ENCODE results near the gene PPP6R3.
"Not testable (repeated sequence)": the region's sequence is repeated elsewhere in the genome, so short reads cannot be mapped to it uniquely, and the experiment has no call there.

The PPP6R3 gene

DNA sequence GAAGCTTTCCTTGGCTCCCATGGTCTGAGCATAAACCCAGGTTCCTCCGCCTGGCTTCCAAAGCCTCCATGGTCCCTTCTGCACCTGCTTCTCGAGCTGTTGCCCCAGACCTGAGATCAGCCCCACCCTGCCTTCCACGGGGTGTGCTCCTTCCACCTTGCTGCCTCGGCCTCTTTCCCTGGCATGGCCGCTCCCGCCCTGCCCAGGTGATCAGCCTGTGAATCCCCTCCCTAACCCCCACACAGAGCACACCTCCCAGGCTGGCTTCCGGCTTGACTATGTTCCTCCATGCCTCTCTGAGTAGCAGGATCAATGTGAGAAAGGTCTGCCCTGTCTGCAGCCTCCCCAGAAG lies 2.7 kb upstream of the PPP6R3 start:
- DNase-seq (ENCODE audit: low spot score), result no peak

DNA sequence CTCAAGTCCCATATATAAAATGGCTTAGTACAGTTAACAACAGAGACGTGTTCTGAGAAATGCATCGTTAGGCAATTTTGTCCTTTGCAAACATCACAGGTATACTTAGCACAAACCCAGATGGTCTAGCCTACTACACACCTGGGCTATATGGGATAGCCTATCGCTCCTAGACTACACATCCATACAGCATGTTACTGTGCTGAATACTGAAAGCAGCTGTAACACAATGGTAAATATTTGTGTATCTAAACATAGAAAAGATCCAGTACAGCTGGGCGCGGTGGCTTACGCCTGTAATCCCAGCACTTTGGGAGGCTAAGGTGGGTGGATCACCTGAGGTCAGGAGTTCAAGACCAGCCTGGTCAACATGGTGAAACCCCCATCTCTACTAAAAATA lies 2.2 kb upstream of the PPP6R3 start:
- DNase-seq (ENCODE audit: low spot score), result not testable (repeated sequence)

DNA sequence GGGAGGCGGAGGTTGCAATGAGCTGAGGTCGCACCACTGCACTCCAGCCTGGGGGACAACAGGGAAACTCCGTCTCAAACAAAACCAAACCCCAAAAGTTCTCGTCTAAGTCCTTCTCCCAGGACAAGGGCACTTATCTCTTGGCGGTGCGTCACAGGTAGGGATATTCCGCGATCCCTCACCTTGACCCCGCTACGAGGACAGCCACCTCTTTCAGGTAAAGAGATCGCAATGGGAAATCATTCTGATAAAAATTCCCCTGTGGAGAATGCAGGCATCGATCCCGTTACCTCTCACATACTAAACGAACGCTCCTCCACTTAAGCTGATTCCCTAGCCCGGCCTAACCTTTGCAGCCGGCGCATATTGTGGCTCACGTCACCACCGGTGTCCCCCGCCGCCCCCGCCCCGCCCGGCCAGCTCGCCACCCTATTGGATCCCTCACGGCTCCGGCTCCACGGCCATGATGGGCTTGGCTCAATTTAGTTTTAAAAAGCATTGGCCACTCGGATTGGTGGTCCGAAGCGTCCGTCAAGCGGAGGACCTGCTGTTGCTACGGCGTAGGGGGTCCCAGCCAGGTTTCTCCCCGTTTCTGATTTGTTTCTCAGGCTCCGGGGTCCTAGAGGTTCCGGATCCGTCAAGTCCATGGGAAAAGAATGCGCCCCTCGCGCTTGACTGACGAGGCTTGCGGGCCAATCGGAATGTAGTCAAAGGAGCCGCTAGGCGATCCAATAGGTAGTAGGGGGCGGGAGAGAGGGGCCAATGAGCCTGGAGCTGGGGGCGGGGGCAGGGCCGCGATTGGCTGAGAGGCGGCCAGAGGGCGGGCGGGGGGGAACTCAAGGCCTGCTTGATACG lies 439 bp upstream of the PPP6R3 start:
- peak; percentile 100 for DNase-seq (ENCODE audit: low spot score)

DNA sequence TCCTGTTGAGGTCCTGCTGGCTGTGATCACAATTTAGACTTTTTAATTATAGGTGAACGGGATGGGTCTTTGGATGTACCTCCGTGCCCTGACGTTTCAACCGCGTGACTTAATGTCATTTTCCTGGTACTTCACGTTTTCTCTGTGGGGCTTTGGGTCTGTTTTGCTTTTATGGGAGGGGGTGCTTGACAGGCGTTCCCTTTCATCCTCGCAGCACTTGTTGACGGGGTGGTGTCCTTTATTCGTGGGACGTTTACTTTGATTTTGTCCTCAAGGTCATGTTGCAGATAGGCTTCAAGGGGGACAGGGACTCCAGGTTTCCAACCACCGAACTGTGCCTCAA lies 994 bp downstream of the PPP6R3 start:
- DNase-seq (ENCODE audit: low spot score), result no peak

DNA sequence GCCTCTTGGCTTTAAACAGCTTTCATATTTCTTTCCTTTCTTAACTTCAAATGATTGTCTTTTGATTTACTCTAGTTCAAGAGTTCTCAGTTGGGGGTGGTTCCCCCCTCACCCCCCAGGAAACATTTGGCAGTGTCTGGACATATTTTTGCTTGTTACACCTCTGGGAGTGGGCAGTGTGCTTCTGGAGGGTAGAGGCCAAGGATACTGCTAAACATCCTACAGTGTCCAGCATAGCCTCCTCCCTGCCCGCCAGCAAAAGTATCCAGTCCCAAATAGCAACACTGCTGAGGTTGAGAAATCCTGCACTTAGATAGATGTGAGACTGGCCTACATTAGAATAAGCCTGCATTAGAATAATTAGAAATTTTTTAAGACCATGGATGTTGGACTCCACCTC lies 3.2 kb downstream of the PPP6R3 start:
- no peak for DNase-seq (ENCODE audit: low spot score)

DNA sequence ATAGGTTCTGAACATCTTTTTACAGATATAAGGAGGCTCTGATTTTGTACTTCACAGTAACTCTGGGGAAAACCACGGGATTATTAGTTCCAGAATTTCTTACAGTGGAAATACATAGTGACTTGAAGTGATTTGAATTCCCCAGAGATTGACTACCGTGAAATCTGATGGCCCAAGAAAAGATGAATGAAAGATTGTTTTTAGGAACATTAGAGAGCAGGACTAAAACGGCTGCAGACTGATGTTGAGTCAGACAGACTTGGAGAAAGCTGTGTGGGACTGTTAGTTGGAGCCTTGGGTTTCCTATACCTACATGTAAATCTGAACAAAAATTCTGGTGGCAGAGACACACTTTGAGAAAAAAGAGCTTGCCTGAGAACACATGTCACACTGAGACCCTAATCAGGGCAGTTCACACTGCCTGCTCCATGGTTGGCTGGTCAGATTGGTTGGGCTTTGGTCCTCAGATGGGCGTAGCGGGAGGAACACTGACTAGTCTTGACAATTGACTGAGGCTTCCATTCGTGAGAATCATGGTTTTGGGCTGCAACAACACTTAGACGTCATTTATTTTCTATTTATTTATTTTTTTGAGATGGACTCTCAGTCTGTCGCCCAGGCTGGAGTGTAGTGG lies 6.8 kb downstream of the PPP6R3 start:
- DNase-seq (ENCODE audit: low spot score), result no peak

DNA sequence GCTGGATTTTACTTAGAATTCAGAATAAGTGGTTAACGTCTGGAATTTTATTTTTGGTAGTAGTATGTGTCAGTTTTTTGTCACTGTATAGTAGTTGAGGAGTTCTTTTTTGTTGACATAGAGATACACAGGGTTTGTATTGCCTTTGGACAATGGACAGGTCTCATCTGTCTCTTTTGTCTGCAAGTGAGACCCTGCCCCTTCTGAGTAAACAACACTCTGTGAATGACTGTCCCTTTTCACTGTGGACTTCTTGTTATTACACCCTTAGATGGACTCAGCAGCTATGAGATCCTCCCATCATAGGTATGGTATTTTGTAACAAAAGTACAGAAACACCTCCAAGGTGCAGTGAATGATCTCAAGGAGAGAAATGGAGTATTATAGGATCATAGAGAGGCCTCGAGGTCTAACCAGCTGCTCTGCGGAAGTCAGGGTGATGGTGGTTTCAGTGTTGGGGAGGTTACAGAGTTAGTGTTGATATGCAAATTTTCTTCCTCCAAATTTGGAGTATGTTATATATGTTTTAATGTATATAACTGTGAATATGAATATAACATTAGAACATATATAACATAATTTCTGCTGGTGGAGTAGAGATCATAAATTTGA lies 7.8 kb downstream of the PPP6R3 start:
- DNase-seq (ENCODE audit: low spot score), result no peak

DNA sequence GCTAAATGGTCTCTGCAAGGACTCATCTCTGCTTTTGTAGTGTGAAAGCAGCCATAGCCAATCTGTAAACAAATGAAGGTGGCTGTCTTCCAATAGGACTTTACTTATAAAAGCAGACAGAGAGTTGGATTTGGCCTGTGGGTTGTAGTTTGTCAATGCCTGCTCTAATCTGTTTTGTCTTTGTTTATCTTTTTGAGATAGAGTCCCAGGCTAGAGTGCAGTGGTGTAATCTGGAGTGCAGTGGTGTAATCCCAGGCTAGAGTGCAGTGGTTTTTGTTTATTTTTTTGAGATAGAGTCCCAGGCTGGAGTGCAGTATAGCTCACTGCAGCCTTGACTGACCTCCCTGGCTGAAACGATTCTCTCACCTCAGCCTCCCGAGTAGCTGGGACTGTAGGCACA lies 8.6 kb downstream of the PPP6R3 start:
- no peak for DNase-seq (ENCODE audit: low spot score)

DNA sequence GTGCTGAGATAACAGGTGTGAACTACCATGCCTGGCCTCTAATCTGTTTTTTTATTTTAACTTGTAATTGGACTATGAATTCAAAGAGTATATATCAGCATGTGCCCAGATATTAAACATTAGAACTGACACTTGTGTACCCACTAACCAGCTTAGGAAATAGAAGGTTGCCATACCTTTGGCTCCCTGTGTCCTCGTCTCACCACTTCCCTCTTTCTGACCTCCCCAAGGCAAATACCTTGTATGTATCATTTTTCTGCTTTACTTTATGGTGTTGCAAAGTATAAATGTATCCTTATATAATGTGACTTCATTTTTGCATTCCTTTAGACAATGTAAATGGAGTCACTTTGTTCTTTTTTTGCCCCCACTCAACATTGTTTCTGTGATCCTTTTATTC lies 9.1 kb downstream of the PPP6R3 start:
- no peak for DNase-seq (ENCODE audit: low spot score)

DNA sequence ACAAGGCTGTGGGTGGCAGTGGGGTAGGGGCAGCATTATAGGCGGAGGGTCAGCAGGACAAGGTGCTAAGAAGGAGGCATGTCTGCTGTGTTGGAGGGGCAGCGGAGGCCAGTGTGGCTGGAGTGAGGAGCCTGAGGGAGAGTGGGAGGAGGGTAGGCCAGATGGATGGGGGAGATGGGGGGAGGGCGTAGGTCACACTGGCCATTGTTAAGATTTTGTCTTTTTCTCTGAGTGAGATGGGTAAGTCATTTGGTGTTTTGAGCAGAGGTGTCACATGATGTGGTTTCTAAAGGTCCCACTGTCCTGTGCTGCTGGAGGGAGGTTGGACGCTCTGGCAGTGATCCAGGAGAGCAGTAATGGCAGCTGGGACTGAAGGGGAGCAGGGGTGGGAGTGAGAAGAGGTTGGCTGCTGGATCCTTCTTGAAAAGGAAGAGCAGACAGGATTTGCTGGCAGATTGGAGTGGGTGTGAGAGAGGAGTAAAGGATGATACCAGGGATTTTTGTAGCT lies 9.8 kb downstream of the PPP6R3 start:
- no peak for DNase-seq (ENCODE audit: low spot score)

DNA sequence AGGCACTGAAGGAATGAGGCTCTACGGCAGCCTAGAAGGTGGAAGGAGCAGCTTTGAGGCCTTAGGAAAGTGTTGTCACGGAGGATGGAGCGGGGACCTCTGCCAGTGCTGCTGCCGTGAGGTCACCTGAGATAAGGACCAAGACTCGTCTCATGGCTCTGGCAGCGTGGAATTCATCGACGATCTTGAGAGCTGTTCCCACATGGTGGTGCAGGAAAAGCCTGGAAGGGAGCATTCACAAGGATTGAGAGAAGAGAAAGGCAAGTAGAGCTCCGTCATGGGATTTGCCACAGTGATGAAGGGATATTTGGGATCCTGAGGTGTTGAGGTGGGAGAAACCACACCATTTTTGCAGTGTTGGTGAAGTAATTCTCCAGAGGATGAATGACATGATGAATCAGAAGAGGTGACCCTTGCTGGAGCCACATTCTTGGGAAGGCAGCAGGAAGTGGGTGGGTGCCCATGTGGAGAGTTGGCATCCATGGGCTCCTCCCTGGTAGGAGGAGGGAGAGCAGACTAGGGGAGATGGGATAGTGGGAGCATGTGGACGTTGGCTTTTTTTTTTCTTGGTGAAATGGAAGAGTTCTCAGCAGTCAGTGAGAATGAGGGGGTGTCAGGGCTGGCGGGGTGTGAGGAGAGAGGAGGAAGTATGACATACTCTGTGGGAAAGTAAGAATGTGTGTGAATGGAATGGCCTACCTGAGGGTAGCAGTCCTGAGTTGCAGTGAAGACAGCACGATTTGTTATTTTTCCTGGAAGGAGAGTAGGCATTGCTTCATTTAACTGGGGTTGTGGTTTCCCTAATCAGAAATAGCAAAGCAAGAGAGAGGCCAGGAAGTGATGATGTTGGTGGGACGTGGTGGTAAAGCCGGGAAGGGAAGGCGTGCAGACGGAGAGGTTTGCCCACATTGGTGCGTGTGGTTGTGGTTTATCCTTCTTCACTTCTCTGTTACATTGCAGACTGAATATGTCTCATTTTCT lies 11.1 kb downstream of the PPP6R3 start:
- no peak for DNase-seq (ENCODE audit: low spot score)

DNA sequence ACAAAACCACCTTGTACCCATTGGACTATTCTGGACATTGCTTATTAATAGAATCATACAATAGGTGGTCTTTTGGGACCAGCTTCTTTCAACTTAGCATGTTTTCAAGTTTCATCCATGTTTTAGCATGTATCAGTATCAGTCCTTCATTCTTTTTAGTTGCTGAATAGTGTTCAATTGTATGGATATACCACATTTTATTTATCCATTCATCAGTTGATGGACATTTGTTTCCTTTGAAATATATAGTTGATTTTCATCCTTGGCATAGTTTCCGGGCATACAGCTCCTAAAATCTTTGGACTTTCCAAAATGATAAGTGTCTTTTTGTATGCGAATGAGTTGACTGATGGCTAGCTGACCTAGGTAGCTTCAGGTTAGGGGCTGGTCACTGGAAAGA lies 12.2 kb downstream of the PPP6R3 start:
- DNase-seq (ENCODE audit: low spot score), result no peak

DNA sequence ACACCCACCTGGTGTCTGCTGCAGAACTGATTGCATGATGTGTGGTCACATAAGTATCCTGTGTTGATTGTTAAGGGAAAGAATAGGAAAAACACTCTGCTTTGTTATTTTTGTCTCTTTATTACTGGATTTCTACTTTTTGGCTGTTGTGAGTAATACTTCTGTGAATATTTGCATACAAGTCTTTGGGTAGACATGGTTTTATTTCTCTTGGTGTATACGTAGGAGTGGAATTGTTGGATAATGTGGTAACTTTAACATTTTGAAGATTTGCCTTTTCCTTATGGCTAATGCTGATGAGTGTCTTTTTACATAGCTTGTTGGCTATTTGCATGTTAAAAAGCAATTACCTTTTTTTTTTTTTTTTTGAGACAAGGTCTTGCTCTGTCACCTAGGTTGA lies 13.1 kb downstream of the PPP6R3 start:
- DNase-seq (ENCODE audit: low spot score), result no peak

DNA sequence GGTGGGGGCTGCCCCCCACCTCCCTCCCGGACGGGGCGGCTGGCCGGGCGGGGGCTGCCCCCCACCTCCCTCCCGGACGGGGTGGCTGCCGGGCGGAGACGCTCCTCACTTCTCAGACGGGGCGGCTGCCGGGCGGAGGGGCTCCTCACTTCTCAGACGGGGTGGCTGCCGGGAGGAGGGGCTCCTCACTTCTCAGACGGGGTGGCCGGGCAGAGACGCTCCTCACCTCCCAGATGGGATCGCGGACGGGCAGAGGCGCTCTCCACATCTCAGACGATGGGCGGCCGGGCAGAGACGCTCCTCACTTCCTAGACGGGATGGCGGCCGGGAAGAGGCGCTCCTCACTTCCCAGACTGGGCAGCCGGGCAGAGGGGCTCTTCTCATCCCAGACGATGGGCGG lies 15.1 kb downstream of the PPP6R3 start:
- not testable (repeated sequence) for DNase-seq (ENCODE audit: low spot score)

DNA sequence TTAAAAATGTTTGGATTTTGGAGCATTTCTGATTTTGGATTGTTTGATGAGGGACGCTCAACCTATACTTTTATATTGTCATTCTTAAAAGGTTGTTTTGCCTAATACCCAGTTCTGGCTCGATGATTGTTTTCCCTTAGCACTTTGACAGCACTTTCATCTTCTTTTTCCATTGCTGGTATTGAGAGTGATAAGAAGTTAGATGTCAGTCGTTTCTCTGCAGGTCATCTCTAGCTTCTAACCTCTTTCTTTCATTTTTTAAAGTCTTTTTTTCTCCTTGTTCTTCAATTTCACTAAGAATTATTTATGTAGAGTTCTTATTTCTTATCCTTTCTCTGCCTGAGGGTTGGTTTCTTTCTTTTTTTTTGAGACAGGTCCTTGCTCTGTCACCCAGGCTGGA lies 18.8 kb downstream of the PPP6R3 start:
- no peak for DNase-seq (ENCODE audit: low spot score)

DNA sequence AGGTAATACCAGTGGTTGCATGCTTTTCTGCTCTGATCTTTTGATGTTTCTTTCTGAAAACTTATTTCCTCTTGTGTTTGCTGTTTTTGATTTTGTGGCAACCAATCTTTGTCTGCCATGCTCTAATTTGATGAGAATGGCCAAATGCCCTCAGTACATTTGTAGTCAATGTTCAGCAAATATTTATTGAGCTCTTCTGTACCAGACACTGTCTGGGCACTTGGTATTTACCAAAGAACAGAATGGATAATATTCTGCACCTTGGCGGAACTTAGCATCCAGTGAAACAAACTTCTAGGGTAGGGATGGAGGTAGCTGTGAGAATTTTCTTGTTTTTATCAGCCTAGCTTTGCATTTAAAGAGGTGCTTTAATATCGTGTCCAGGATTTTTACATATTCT lies 19.6 kb downstream of the PPP6R3 start:
- DNase-seq (ENCODE audit: low spot score), result no peak

DNA sequence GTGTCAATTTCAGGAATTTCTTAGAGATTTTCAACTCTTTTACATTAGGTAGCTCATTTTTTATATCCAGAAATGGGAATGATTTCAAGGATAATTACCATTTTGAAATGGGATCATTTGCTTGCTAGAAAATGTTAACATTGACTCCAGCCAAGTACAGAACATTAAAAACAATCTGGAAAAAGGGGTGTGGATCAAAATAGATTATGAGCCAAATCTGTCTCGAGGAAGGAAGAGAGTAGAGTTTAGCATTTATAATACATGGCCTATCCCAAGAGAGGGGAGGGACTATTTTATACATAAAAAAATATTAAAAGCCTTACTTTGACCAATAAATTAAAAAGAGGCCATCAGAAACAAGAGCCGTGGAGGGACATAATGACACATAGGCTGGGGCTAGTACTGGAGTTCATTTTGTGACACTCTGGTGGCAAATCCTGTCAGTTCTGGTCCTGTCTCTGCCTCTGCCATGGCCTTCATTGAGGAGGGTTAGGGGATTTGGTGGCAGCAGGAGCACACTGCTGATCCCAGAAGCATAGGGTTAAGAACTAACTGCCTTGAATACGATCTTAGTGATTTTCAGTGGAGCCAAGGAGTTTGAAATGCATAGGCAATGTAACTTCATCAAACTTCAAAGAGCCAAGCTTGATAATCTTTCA lies 20.4 kb downstream of the PPP6R3 start:
- DNase-seq (ENCODE audit: low spot score), result no peak

DNA sequence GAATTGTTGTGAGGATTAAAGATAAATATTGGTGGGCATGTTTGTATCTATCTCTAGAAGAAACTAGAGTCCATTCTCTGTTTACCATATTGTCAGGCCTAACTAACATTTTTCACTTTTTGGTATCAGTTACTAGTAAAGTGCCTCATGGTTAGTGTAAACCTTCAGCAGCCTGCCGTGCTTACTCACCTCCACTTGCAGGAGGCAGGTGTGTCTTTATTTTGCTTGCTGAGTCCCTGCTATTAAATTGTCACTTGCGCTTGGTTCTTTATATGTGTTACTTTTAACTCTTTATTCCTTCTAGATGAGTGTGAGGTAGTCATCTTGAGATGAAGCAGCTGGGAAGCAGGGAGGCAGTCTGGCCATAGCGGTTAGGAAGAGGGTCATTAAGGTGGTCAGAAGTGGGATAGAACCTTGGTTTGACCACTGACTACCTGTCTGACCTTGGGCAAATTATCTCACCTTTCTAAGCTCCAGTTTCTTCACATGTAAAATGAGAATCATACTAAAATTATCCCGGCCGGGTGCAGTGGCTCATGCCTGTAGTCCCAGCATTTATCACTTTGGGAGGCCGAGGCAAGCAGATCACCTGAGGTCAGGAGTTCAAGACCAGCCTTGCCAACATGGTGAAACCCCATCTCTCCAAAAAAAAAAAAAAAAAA lies 21.2 kb downstream of the PPP6R3 start:
- no peak for DNase-seq (ENCODE audit: low spot score)

DNA sequence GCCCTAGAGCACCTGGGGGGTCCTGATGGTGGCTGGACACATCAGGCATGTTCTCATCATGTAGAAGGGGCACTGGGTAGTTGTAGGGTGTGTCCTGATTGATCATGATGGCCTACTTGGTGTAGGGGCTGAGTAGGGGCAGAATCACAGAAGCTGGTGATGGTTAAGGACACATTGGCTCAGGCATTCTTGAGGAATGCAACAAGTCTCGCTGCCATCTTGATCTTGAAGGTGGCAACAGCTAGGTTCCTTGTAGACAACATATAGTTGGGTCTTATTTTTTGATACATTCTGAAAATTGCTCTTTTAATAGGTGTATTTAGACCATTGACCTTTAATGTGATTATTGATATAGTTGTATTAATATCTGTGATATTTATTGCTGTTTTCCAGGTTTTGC lies 28.1 kb downstream of the PPP6R3 start:
- DNase-seq (ENCODE audit: low spot score), result no peak

DNA sequence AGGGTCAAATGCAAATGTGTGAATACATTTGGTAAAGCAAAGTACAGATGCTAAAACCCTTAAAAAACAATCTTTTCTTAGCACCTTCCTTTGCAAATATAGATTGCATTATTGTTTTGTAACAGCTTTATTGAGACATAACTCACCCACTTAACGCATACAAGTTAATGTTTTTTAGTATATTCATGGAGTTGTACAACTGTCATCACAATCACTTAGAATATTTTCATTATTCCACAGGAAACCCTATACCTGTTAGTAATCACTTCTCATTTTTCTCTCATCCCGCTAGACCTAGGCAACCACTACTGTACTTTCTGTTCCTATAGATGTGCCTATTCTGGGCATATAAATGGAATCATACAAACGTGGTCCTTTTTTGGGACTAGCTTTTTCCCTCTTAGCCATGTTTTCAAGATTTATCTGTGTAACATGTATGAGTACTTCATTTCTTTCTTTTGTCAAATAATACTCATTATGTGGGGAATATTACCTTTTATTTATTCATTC lies 34.7 kb downstream of the PPP6R3 start:
- DNase-seq (ENCODE audit: low spot score), result no peak

DNA sequence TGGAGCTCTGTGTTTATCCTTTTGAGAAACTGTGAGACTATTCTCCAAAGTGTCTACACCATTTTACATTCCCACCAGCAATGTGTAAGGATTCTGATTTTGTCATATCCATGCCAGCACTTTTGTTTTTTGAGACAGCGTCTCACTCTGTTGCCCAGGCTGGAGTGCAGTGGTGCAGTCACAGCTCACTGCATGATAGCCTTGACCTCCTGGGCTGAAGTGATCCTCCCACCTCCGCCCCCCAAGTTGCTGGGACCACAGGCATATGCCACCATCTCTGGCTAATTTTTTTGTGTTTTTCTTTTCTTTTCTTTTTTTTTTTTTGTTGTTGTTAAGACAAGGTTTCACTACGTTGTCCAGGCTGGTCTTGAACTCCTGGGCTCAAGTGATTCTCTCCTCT lies 35.3 kb downstream of the PPP6R3 start:
- no peak for DNase-seq (ENCODE audit: low spot score)
